Measurements from ENCODE around the gene NOTCH2NLA.
"Not testable (repeated sequence)": the region's sequence is repeated elsewhere in the genome, so short reads cannot be mapped to it uniquely, and the experiment has no call there.

The NOTCH2NLA gene

DNA sequence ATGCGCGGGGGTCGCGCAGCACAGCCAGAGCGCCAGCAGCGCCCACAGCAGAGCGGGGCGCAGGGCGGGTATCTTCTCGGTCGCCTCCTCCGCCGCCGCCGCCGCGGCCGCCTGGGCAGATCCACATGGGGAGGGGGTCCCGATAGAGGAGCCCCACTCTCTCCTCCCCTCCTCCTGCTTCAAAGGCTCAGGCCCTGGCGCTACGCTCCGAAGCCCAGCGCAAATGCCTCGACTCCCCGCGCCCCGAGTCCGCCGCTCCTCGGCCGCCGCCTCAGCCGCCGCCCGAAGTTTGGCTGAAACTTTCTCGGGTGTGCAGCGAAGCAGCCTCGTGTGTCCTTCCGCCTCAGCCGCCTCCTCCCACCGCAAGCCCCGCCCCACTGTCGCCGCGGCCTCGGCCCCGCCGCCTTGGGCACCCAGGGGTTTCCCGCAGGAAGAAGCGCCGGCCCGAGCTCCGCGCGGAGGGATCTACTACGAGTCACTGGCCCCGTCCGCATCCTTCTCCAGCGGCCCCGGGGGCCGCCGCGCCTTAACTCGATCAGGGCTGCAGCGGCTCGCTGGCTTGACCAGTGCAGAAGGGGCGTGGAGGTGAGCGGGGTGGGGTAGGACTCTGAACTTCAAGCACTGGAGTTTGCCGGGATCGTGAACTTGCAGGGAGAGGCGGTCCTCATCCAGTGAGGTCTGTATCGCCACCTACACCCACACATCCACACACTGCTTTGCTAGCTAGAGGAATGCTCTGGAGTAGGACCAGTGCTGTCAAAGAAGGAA is at the start of gene NOTCH2NLA:
Gene NOTCH2NLA, minus strand, starts transcription at position 312 of the 768 bp plus-strand sequence. CDS start 39,684 bp downstream, outside the sequence.
- peak; percentile 2 to 73 (median 8) for DNase-seq
- intact Hi-C loops (cut with DNase I) = not testable (repeated sequence)

DNA sequence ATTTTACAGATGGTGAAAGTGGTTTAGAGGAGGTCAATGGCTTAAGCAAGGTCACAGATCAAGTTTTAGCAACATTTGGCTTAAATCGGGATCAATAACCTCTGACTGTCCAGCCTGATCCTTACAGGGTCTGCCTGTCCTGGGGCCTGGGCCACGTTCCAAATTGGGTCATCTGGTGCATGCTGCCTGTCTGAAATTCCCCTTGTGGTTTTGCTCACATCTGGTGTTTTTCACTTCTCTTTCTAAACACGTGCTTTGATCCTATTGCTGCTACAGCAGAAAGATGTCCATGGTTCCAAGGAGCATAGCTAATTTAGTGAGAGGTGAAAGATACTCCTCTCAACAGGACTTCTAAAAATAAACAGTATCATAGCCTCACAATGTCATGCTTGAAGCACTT is 49.5 kb upstream of the NOTCH2NLA start:
- intact Hi-C loops (cut with DNase I); DNase-seq: not testable (repeated sequence)

DNA sequence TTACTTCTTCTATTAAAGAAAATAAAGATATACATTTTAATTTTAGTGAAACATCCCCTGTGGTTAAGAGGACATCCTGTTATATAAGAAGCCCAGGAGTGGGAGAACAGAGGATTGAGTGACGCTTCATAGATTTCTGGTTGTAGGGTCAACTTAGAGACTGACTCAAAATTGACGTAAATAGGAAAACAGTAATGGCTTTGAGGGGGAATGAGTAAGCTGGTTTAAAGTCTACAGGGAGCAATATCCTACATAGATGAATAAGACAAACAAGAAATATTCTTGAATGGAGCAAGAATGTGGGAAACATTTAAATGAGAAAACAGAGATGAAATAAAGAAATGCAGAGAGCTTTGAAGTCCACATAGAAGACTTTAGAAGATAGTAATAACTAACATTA is 48.3 kb upstream of the NOTCH2NLA start:
- DNase-seq; intact Hi-C loops (cut with DNase I): not testable (repeated sequence)

DNA sequence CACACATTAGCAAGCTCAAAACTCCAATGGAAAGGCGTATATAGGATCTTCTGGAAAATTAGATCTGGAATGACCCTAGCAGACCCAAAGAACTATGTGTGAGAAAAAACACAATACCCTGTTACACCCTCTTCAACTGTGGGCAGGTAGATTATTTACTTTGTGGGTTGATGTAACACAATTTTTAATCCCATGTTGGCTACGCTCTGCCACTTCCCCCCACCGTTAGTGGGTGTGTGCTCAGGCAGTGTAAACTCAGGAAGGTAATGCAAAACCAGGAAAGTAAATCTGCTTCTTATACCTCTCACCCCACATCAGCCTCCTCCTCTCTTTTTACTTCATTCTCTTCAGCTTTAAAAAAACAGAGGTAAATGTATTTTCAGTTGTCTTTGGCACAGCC is 45.3 kb upstream of the NOTCH2NLA start:
- DNase-seq; intact Hi-C loops (cut with DNase I): not testable (repeated sequence)

DNA sequence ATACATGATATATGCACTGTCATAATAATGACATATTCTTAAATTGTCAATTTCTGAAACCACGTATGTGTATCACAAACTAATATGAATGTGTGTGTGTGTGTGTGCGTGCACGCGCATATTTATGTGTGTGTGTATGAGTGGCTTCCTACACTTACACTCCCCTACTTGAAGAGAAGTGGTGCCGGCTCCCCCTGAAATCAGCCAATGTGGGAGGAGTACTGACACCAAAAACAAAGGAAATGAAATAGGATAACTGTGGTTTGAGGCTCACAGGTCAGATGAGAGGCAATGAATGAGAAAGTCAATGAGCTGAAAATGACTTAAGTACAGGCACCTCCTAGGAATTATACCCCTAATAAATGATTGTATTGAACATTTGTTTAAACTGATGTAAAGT is 44.4 kb upstream of the NOTCH2NLA start:
- intact Hi-C loops (cut with DNase I); DNase-seq: not testable (repeated sequence)

DNA sequence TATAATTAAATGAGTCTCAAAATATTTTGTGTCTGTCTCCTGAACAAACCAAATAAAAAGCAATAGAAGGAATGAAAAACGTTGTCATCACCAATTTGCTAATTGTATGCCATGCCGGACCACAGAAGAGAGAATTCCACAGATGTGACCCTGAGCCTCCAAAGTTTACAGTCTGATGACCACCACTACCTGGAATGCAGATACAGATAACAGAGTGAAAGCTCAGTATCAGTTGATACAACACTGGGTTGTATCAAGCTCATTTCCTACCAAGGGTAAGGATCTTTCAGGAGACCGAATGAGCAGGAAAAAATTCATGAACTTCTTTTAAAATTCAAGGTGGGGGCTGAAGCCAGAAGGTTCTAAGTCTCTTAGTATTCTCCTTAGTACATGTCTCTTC is 43.9 kb upstream of the NOTCH2NLA start:
- DNase-seq; intact Hi-C loops (cut with DNase I): not testable (repeated sequence)

DNA sequence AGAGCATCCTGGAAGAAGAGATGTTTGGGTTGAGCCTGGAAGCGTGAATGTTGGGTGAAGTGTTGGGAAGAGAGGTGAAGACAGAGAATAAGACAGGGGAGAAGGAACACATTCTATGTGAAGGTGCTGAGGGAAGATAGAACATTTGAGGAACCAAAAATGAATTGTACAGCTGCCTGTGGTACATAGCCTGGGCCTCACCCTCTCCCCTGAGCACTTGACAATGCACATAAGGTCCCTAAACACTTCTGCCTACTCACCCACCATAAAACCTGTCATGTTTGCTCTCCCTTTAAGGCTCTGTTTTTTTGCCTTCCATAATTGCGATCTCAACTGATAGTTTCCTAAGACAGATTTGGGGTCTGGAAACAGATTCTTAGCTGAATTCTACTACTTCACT is 43.2 kb upstream of the NOTCH2NLA start:
- DNase-seq; intact Hi-C loops (cut with DNase I): not testable (repeated sequence)

DNA sequence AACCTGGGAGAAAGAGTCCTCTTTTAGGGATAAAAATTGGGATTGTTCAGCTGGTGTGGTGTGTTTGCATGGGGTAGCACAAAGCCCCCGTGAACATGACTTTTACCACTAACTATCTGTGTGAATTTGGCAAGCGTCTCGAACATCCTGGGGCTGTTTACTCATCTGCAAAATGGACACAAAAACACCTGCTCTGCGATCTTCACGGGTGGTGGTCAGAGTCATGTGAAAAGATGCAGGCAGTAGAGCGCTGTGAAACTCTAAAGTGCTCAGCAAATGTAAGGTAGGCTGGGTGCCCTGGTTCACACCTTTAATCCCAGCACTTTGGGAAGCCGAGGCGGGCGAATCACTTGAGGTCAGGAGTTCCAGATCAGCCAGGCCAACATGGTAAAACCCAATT is 41.3 kb upstream of the NOTCH2NLA start:
- DNase-seq; intact Hi-C loops (cut with DNase I): not testable (repeated sequence)

DNA sequence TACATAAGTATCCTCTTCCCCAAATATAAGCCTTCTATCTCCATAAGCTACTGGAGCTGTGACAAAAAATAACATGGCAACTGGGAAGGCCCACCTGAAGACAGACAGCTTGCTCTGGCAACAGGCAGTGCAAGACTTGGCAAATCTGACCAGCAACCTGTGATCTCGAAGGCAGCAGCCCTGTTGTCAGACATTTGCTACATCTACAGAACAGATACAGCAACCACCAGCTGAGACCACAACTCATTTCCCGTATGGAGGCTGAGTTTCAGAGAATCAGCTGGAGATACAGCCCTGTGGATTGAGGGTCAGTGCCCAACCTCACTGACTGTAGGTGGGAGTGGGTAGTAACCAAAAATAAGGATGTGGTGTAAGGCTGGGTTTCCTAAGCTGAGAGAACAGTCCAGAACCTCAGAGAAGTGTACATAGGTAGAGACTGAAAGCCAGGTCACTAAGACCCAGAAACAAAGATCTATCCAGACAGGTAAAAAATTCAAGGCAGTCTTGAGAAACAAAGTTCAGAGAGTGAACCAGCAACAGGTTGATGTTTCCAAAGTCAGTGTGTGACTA is 37.4 kb upstream of the NOTCH2NLA start:
- intact Hi-C loops (cut with DNase I); DNase-seq: not testable (repeated sequence)

DNA sequence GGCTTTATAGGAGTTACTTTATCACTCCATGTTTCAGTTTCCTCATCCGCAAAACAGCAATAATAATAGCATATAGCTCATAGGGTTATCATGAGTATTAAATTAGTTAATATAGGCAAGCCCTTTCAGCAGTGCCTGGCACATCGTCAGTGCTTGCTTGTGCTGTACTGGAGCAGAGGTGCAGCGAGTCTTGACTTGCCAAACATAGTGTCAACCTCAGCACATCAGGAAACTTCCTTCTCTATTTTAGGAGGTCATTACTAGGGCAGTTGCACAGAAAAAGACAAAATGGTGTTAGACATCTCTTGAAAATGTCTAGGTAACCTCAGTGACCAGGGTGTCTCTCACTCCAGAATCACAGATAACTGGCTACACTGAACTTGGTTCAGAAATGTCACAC is 35.9 kb upstream of the NOTCH2NLA start:
- intact Hi-C loops (cut with DNase I); DNase-seq: not testable (repeated sequence)

DNA sequence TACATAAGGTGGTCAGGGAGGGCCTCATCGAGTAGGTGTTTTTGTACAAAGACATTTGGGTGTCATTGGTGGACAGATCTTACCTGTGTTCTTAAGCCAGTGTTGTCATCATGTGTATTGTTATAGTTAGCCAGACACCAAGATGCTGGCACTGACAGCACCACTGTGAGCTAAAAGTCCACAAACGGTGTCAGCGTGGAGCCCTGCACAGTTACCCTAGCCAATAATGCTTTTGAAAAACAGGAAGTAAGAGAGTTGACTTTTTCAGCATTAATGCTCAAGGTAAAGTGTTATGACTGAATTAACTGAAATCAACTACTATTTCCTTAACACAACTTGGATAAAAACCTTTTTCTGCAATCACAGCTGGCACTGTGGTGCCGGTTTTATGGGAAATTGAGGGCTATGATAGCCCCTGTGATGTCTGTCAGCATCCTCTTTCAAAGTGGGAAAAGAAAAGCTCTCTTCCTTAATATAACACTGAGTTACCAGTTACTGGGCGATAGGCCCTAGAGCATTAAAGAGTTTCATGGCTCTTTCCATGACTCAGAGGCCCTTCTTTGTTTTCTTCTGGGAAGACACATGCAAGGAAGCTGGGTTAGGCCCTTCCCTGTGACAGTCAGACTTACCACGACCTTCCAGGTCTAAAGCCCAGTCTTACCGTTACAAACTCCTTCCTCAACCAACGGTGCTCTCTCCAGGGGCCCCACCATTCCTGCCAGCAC is 31.3 kb upstream of the NOTCH2NLA start:
- DNase-seq; intact Hi-C loops (cut with DNase I): not testable (repeated sequence)

DNA sequence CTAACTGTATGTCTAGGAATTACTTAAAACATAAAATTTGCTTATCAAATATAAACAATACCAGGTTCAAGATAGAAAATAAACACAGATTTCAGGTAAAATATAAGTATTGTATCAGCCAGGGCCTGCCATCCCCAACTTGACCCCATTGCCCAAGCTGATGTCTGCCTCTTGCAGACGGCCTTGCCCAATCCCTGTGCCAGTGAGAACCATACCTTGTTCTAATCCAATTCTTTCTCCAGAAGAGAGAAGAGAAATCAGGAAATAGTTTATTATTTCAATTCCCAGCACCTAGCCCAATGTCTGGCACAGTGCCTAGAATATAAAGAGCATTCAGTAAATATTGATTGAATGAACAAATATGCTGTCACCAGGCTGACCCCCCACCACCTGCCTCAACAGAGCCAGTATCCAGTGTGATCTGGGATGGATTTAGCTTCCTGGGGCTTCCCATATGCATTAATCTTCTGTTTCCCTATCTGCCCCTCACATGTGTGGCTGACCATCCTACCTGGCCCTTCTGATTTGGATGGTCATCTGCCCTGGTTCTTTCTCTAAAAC is 29.3 kb upstream of the NOTCH2NLA start:
- intact Hi-C loops (cut with DNase I); DNase-seq: not testable (repeated sequence)

DNA sequence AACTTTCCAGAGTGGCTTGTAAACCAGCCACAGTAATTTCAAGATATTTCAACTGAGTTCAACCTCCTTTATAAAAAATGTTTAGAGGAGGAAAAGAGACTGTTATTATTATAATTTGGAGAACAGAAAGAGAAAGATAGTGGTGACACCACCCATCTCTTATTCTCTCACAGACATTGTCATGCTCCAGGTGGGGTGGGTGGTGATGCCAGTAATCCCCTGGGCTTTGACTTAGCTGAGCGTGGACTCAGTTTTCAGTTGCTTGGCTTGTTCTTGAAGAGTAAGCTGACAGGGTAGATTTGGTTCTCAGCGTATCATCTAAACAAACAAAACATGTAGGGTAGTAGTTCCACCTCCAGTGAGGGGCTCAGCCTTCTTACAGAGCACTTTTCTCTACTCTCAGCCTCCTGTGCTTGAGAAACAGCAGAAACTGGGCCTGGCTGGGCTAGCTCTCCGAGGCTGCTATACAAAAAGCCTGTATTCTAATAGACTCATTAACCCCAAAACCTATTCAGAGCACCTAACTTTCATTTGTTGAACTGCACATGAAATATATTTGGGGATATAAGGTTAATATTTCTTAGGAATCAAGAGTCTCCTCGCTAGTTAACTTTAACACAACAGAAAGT is 25.9 kb upstream of the NOTCH2NLA start:
- intact Hi-C loops (cut with DNase I) = not testable (repeated sequence)
- peak in 2 of 10 donors; percentile 2 to 24 for DNase-seq

DNA sequence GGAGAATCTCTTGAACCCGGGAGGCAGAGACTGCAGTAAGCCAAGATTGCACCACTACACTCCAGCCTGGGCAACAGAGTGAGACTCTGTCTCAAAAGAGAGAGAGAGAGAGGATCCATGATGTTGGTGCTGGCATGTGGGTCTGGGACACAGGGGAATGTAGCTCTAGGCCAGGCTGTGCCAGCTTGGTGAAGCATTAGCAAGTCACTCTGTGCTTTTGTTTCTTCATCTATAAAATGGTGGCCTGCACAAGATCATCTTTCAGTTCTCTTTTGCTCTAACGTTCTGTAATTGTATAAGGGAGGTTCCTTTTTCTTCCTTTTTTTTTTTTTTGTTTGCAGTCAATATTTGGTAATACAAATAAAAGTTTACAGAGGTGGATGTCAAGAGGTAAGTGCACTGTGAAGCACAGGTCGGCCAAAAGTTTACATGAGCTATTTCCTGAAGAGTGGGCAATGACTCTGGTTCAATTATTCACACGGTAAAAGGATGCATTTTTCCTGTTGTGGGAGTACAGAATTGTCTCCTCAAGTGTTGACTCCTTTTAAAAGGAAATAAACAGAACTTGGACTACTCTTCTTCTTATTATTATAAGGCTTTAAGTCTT is 24.5 kb upstream of the NOTCH2NLA start:
- intact Hi-C loops (cut with DNase I) = not testable (repeated sequence)

DNA sequence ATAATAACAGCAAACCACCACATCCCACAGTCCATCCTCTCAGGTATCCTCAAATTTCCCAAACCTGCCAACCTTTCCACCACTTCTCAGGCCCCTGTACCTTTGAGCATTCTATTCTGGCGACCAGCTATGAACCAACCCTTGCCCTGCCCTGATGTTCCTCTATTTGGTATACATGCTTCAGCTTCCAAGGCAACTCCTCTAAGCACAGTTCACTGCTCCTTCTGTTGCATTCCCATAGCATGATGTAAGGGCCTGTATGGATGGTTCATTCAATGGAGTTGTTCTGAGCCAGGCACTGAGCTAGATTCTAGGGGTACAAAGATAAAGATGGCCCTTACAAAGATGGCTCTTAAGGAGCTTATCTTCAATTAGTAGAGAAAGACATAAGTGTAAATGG is 22.7 kb upstream of the NOTCH2NLA start:
- DNase-seq; intact Hi-C loops (cut with DNase I): not testable (repeated sequence)

More for the DNA sequence above, 24.5 kb upstream of the NOTCH2NLA start:
- DNase-seq = not testable (repeated sequence)

DNA sequence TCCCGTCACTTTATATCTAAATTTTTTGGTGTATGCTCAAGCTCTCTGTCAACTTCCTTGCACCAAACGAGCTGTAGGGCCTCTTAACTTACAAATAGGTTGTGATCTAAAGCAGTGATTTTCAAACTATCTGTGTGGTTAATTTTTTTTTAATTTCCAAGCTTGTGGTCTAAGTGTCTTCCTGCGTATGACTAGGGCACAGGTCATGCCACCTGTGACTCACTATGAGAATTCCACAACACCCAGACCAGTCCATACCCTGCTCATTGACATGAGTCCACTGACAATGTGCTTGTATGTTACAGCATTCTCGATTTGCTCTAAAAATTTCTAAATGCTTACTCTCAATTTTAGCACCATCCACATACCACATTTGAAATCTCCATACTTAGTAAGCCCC is 19.8 kb upstream of the NOTCH2NLA start:
- DNase-seq = not testable (repeated sequence)

DNA sequence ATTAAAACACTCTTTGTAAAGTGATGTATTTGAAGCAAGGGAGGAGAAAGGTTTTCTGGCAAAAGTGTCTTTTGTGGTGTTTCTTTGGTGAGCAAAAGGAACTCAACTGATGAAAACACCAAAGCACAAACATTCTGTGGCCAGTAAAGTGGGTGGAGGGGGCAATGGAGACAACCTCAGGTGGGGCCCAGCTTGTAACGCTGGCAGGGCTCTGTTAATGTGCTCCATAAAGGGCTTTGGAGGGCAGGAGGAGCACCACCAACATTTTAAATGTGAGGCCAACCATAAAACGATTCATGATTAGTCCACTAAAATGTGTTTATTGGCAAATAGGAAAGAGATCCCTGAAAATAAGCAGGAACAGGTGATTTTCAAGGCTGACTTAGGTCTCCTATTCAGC is 7.8 kb upstream of the NOTCH2NLA start:
- DNase-seq; intact Hi-C loops (cut with DNase I): not testable (repeated sequence)

More for the DNA sequence above, 19.8 kb upstream of the NOTCH2NLA start:
- intact Hi-C loops (cut with DNase I) = not testable (repeated sequence)

DNA sequence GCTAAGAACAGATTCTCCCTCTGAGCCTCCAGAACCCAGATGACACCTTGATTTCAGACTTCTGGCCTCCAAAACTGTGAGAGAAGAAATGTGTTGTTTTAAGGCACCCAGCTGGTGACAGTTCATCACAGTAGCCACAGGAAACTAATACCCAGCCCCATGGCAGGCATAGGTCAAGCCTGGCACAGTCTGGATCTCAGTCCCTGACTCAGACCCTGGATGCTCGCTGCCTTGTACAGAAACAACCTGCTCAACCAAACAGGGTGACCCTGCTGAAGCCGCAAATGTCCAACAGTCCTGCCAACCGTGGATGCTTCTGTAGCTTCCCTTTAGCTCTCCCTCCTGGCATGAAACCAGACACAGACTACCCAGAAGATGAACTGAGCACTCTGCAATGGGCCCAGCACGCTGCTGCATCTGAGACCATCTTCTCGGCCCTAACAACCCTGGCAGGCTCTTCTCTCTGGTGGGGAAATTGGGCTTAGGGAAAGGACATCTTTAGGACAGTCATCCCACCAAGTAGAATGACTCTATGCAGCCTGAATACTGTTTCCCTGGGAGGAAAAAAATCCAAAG is 7.3 kb upstream of the NOTCH2NLA start:
- DNase-seq; intact Hi-C loops (cut with DNase I): not testable (repeated sequence)

DNA sequence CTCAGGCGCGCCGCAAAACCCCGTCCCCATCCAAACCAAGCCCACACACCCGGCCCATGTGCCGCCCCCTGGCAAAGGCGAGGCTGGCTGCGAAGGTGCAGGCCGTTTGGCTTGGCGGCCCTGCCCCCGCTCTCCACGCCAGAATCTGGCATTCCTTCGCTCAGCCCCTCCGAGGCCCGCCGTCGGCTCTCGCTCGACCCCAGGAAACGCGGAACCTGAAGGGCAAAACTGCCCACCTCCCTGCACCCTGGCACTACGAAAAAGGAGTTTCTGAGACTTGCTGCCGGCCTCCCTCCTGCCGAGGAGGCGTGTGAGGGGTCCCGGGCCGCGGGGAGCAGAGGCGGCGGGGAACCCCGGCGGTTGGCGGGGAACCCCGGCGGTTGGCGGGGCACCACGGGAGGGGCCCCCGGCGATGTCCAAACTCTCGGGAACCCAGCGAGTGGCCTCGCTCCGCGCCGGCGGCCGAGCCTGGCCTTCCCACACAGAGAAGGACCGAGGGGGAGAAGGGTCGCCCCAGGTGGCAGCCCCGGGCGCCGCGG is 608 bp downstream of the NOTCH2NLA start:
- DNase-seq = peak in 9 of 10 donors; percentile 0 to 66 (median 8)
- intact Hi-C loops (cut with DNase I) = not testable (repeated sequence)

Data from posterior cingulate gyrus (tissue), 11 donors.